ENCODE results near the gene HOXA9.

- TF ChIP-seq, protein P1, sequence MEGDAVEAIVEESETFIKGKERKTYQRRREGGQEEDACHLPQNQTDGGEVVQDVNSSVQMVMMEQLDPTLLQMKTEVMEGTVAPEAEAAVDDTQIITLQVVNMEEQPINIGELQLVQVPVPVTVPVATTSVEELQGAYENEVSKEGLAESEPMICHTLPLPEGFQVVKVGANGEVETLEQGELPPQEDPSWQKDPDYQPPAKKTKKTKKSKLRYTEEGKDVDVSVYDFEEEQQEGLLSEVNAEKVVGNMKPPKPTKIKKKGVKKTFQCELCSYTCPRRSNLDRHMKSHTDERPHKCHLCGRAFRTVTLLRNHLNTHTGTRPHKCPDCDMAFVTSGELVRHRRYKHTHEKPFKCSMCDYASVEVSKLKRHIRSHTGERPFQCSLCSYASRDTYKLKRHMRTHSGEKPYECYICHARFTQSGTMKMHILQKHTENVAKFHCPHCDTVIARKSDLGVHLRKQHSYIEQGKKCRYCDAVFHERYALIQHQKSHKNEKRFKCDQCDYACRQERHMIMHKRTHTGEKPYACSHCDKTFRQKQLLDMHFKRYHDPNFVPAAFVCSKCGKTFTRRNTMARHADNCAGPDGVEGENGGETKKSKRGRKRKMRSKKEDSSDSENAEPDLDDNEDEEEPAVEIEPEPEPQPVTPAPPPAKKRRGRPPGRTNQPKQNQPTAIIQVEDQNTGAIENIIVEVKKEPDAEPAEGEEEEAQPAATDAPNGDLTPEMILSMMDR (IDR thresholded peaks at IDR 0.05) = no peak
- TF ChIP-seq POLR2AphosphoS5 (IDR thresholded peaks at IDR 0.05) = no peak
- TF ChIP-seq POLR2A (IDR thresholded peaks at IDR 0.05) = no peak
- TF ChIP-seq EP300 (IDR thresholded peaks at IDR 0.05) = no peak
Measured at GRCh38 chr7:27154369-27154768, 11.0 kb downstream of the HOXA9 start.
